Measurements from ENCODE around the gene PTCD1.

Gene PTCD1

GRCh38 chr7:99438573-99439480 is at the start of gene PTCD1, which contains the start of gene CPSF4:
PTCD1 (minus strand) TSS chr7:99438798; CDS start chr7:99435242, 3,556 bp downstream.
CPSF4 (plus strand) TSS chr7:99438943; CDS start chr7:99439083, 140 bp downstream.
- peak; percentile 91 to 93 for DNase-seq

GRCh38 chr7:99485094-99485493 is 46.5 kb upstream of the PTCD1 start:
- DNase-seq: no peak

GRCh38 chr7:99478464-99479440 is 40.2 kb upstream of the PTCD1 start:
- DNase-seq: no peak

- DNase-seq: no peak
Observed at GRCh38 chr7:99476107-99476506, 37.5 kb upstream of the PTCD1 start.

GRCh38 chr7:99473315-99473596 is 34.7 kb upstream of the PTCD1 start:
- DNase-seq: no peak

- DNase-seq: peak; percentile 97 to 98
Observed at GRCh38 chr7:99472561-99473314, 34.1 kb upstream of the PTCD1 start, which contains the start of gene ZNF789. ZNF789 (plus strand) TSS chr7:99472890; CDS start chr7:99476457, 3,567 bp downstream.

GRCh38 chr7:99469381-99470065 is 30.9 kb upstream of the PTCD1 start:
- DNase-seq: no peak

GRCh38 chr7:99468336-99468918 is 29.8 kb upstream of the PTCD1 start:
- no peak for DNase-seq

- no peak for DNase-seq
Observed at GRCh38 chr7:99465421-99465768, 26.8 kb upstream of the PTCD1 start.

GRCh38 chr7:99461221-99461620 is 22.6 kb upstream of the PTCD1 start:
- no peak for DNase-seq

- no peak for DNase-seq
Observed at GRCh38 chr7:99460651-99461050, 22.1 kb upstream of the PTCD1 start.

GRCh38 chr7:99459087-99459486 is 20.5 kb upstream of the PTCD1 start:
- no peak for DNase-seq

- DNase-seq: no peak
Observed at GRCh38 chr7:99457650-99458493, 19.3 kb upstream of the PTCD1 start.

- no peak for DNase-seq
Observed at GRCh38 chr7:99457050-99457649, 18.6 kb upstream of the PTCD1 start.

- DNase-seq: no peak
Observed at GRCh38 chr7:99456288-99456687, 17.7 kb upstream of the PTCD1 start.

GRCh38 chr7:99455874-99456273 is 17.3 kb upstream of the PTCD1 start:
- no peak for DNase-seq

GRCh38 chr7:99453105-99453504 is 14.5 kb upstream of the PTCD1 start:
- no peak for DNase-seq

GRCh38 chr7:99452541-99452940 is 13.9 kb upstream of the PTCD1 start:
- DNase-seq: no peak

- no peak for DNase-seq
Observed at GRCh38 chr7:99451936-99452335, 13.3 kb upstream of the PTCD1 start.

GRCh38 chr7:99449326-99449725 is 10.7 kb upstream of the PTCD1 start:
- DNase-seq: no peak

Data from stimulated activated CD4-positive, alpha-beta T cell treated with anti-CD3 and anti-CD28 coated beads, Interleukin-4, amount 100 ng/mL, for 4 hours (primary cell).